NOMO-1 treated with DMSO at 0.1 percent for 48 hours (cell line): ENCODE data around the gene ZG16.
"Not testable (repeated sequence)": the region's sequence is repeated elsewhere in the genome, so short reads cannot be mapped to it uniquely, and the experiment has no call there.

ENCODE experiments used
- DNase-seq: peaks from one replicate; lab custom pipeline; 2025; ENCODE audit not compliant: unreplicated experiment; lab: John Stamatoyannopoulos, UW

Gene ZG16

DNA sequence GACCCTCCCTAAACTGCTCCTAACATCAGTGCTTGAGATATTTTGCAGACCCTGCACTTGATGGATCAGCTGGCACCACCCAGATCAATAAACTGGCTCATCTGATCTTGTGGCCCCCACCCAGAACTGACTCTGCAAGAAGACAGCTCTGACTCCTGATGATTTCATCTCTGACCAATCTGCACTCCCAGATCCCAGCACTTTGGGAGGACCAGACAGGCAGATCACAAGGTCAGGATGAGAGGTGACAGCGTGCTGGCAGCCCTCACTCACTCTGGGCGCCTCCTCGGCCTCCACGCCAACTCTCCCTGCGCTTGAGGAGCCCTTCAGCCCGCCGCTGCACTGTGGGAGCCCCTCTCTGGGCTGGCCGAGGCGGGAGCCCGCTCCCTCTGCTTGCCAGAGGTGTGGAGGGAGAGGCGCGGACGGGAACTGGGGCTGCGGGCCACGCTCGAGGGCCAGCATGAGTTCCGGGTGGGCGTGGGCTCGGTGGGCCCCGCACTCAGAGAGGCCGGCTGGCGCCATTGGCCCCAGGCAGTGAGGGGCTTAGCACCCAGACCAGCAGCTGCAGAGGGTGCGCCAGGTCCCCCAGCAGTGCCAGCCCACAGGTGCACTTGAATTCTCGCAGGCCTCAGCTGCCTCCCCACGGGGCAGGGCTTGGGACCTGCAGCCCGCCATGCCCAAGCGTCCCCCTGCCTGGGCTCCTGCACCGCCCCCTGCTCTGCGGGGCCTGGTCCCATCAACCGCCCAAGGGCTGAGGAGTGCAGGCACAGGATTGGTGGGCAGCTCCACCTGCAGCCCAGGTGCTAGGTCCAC lies 29.9 kb upstream of the ZG16 start:
- no peak for DNase-seq

DNA sequence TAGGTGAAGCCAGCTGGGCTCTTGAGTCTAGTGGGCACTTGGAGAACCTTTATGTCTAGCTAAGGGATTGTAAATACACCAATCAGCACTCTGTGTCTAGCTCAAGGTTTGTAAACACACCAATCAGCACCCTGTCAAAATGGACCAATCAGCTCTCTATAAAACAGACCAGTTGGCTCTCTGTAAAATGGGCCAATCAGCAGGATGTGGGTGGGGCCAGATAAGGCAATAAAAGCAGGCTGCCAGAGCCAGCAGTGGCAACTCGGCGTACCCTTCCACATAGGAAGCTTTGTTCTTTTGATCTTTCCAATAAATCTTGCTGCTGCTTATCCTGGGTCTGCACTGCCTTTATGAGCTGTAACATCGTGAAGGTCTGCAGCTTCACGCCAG lies 29.3 kb upstream of the ZG16 start:
- DNase-seq, result not testable (repeated sequence)

DNA sequence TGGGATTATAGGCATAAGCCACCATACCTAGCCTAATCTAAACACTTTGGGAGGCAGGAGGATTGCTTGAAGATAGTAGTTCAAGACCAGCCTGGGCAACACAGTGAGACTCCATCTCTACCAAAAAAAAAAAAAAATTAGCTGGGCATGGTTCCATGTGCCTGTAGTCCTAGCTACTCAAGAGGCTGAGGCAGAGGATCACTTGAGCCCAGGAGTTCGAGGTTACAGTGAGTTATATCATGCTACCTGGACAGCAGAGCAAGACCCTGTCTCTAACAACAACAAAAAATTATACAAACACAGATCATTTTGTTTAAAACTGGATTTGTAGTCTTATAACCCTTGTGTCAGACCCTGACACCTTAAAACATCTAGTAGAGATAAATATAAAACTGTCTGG lies 24.5 kb upstream of the ZG16 start:
- no peak for DNase-seq

DNA sequence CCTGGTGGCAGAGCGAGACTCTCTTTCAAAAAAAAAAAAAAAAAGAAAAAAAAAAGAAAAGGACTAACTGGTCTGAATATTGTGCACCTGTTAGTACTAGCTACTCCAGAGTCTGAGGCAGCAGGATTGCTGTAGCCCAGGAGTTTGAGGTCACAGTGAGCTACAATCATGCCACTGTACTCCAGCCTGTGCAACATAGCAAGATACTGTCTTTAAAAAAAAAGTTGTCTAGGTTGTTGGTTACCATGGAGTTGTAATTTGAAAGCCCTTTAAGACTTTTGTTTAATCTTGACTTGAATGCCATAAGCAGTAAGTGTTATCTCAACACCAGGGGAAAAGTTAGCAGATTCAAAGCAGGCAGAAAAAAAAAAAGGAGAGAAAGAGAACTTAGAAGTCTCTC lies 21.4 kb upstream of the ZG16 start:
- DNase-seq, result no peak

DNA sequence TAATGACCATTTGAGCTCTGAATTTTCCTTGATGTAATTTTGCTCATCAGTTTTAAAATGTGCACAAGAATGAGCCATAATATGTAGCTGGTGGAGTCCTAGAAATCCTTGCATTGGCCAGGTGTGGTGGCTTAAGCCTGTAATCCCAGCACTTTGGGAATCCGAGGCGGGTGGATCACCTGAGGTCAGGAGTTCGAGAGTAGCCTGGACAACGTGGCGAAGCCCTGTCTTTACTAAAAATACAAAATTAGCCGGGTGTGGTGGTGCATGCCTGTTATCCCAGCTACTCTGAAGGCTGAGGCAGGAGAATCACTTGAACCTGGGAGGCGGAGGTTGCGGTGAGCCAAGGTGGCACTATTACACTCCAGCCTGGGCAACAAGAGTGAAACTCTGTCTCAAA lies 21.0 kb upstream of the ZG16 start:
- not testable (repeated sequence) for DNase-seq

DNA sequence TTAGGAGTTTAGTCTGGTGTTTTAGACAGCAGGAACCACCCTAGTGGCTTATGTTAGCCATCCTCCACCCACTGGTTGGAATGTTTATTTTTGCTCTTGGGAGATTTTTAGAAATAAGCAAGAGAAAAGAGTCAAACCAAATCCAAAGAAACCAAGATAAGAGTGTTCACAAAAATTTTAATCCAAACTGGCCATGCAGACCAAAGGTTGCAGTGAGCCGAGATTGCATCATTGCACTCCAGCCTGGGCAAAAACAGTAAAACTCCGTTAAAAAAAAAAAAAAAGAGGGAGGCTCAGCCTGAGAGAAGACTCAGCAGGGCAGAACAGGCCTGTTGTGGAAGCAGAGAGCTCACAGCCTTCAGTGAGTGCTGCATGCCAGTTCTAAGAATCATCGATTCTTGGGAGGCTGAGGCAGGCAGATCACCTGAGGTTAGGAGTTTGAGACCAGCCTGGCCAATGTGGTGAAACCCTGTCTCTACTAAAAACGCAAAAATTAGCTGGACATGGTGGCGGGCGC lies 20.0 kb upstream of the ZG16 start:
- DNase-seq, result peak; percentile 51

DNA sequence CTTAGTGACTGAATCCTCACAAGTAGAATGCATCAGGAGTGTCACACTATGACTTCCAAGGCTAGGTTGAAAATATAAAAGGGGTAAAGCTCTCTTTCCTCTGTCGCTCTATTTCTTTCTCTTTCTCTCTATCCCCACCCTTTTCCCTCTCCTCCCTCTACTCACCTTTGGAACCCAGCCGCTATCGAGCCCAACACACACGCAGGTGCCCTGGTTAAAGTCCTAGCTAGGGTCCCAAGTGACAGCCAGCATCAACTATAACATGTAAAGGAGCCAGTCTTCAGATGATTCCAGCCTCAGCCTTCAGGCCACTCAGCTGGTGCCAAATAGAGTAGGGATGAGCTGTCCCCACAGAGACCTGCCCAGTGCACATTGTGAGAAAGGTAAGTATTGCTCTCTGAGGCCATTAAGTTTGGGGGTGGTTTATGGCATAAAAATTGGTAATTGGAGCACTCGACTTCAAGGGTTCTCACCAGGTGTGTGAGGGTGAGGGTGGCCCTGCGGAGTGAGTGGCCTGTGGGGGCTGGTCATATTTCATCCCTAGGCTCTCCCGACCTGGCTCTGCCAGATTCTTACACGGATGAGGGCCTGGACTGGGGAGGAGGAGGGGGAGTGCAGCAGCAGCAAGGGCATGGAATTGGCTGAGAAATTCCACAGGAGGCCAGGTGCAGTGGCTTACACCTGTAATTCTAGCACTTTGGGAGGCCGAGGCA lies 17.3 kb upstream of the ZG16 start:
- no peak for DNase-seq

DNA sequence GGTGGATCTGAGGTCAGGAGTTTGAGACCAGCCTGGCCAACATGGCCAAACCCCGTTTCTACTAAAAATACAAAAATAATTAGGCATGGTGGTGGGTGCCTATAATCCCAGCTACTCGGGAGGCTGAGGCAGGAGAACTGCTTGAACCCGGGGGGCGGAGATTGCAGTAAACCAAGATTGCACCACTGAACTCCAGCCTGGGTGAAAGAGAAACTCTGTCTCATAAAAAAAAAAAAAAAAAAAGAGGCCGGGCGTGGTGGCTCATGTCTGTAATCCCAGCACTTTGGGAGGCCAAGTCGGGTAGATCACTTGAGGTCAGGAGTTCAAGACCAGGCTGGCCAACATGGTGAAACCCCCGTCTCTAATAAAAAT lies 16.8 kb upstream of the ZG16 start:
- not testable (repeated sequence) for DNase-seq

DNA sequence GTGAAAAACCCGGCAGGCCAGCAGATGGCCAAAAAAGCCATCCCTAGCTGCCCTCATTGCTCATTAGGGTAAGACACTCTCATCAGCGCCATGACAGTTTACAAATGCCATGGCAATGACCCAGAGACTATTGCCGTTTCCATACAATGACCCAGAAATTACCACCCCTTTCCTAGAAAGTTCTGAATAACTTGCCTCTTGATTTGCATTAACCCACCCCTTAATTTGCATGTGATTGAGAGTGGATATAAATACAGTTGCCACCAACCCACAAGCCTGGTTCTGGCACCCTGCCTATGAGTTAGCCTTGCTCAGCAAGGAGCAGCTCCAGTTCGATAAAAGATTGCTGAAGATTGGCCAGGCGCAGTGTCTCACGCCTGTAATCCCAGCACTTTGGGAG lies 16.2 kb upstream of the ZG16 start:
- DNase-seq, result no peak

DNA sequence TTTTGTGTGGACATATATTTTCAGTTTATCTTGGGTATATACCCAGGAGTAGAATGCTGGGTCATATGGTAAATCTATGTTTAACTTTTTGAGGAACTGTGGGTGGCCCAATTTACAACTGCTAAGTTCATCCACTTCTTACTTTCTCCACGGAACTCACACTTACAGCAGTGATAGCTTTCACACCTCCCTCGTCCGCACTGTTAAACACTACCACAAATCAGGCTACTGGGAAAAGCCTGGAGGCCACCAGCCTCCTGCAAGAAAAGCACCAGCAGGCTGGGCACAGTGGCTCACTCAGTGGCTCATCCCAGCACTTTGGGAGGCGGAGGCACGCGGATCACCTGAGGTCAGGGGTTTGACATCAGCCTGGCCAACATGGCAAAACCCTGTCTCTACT lies 14.7 kb upstream of the ZG16 start:
- DNase-seq, result peak; percentile 29

DNA sequence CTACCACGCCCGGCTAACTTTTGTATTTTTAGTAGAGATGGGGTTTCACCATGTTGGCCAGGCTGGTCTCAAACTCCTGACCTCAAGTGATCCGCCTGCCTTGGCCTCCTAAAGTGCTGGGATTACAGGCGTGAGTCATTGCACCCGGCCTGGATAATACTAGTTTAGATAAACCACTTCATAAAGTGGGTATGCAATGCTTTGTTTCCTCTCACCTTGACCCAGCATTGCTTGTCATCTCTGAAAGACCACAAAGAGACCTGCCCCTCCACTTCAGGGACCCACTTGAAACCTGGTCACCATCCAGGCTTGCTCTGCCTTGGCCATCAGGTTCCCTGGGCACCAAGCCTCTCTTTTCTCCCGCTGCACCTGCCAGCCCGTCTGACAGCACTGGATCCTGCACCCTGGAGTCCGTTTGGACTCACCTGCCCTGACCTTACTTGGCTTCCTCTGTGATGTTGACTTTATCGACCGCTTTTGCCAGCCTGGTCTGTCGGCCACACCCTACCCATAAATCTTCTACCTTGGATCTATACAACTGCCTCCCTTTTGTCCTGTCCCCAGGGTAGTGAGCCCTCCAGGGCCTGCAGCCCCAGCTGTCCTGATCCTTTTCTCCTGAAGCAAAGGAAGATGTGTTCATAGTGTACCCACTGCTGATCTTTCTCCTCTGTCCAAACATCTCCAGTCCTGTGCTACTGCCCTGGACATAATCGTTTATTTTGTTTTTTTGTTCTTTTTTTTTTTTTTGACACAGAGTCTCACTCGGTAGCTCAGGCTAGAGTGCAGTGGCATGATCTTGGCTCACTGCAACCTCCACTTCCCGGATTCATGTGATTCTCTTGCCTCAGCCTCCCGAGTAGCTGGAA lies 12.7 kb upstream of the ZG16 start:
- DNase-seq, result no peak

DNA sequence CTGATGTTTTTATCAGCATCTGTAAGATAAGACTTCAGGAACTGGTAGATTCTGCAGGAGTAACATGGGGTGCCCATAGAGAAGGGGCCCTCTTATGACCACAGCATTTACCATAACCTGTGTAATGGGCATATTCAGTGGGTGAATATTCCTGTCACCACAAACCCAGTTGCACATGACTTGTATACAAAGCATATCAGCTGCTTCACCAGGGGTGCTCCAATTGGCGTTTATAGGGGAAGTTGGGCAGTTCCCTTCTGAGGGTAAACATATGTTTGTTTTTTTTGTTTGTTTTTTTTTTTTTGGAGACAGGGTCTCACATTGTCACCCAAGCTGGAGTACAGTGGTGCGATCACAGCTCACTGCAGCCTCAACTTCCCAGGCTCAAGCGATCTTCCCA lies 11.5 kb upstream of the ZG16 start:
- DNase-seq, result no peak

DNA sequence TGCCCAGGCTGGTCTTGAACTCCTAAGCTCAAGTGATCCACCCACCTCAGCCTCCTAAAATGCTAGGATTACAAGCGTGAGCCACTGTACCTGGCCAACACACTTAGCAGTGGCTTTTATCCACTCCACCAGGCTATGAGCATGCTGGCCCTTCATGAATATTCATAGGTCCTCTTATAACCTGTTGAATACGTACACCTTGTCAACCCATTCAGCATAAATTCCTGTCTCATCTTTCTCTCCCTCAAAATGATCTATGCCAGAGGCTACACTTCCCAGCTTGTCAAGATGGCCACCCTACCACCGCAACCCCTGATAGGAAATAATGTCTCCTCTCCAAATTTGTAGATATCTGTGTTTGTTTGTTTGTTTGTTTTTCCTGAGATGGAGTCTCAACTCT lies 11.0 kb upstream of the ZG16 start:
- DNase-seq, result no peak

DNA sequence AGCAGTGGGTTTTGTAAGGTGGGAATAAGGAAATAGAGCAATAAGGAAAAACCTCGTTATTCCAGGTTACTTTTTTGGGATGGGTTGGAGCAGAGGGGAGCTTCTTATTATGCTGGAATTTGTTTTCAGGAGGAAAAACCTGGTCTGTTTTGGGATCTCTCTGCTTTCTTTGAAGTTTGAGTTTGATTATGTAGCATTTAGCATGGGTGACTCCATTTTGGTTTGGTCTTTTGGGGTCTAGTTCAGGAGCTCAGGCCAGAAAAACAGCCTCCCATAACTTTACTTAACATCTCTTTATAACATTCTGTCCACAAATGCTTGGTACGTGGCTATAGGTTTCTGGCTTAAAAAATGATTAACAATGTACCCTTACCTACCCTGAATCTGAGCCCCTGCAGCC lies 8.5 kb upstream of the ZG16 start:
- DNase-seq, result no peak

DNA sequence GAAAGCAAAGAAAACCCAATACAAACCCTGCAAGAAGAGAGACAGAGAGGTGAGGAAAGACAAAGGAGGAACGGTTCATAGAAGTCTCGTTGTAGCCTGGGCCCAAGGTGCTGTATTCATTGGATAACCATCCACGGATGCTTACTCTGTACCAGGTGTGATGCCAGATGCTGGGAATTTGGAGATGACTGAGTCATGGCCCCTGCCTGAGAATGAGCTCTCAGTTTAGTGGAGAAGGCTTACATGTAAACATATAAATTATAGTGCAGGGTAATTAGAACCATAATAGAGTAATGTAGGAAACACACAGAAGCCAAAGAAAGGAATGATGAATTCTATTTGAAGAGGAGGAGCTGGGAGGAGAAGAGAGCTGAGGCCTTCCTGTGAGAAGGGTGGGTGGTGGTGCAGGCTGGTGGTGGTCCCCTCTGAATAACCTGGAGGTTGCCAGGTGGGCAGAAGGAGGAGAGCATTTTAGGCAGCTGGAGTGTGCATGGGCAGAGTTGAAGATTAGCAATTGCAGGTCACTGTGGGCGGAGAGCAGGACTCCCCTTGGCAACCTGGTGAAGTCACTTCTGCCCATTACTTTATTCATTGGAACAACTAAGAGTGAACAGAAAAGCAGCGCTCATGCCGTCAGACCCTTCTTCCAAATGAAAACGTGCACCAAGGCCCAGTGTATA lies 7.7 kb upstream of the ZG16 start:
- DNase-seq, result no peak

DNA sequence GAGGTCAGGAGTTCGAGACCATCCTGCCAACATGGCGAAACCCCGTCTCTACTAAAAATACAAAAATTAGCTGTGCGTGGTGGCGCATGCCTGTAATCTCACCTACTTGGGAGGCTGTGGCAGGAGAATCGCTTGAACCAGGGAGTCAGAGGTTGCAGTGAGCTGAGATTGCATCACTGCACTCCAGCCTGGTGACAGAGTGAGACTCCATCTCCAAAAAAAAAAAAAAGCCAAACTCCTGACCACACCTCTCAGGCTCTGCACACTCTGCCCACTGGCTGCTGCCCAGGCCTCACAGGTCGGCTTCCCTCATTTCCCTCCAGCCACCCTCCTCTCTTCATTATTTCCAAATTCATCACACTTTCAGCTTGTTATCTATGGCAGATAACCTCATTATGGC lies 5.7 kb upstream of the ZG16 start:
- DNase-seq, result not testable (repeated sequence)

DNA sequence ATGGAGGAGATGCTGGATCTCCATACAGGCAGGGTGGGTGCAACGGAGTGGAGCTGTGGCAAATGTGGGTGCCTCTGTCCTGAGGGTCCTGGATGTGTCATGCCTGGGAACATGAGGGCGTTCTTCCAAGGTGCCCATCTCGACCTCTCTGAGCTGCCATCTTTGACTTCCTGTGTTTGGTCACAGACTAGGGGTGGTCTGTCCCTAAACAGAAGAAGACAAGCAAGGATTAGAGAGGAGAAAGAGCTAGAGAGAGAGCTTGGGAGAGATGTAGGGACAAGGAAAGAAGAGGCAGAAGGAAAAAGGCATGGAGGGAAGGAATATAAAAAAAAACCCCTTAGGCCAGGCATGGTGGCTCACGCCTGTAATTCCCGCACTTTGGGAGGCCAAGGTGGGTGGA lies 3.3 kb upstream of the ZG16 start:
- DNase-seq, result no peak

DNA sequence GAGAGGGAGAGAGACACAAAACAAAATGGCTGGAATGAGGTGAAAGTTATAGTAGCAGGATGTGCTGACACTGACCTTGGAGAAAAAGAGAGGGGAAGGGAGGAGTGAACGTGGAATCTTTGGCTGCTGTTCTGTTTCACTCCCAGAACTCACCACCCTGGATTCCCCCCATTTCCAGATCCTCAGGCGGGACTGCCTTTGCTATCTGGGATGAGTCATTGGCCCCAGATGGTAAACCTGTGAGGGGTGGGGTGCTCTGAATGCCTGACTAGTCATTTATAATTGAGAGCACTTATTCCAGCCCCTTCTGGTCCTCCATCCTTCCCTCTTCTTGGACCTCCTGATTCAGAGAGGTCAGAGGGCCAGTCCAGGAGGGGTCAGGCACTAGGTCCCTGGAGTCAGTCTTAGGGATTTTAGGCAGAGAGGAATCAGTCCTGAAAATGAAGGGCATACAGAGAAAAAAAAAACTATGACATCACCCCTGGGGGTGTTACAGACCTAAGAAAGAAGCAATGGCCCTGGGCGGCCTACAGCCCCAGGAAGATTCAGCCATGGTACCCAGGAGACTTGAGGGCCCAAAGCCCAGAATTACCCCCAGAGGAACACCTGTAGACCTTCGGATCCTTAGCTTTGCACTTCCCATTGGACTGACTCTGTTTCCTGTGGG lies 2.2 kb upstream of the ZG16 start:
- no peak for DNase-seq

DNA sequence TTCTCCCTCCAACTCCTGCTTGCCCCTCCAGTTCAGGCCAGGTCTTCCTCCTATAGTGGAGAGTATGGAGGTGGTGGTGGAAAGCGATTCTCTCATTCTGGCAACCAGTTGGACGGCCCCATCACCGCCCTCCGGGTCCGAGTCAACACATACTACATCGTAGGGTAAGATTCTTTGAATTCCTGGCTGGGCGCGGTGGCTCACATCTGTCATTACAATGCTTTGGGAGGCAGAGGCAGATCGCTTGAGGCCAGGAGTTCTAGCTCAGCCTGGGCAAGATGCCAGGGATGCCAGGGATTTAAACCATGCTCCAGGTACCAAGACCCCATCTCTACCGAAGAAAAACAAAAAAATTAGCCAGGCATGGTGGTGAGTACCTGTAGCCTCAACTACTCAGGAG lies 1.4 kb downstream of the ZG16 start:
- no peak for DNase-seq
